Trophoblast cell (in vitro differentiated cells and primary cell): Measurements from ENCODE around the gene GALNT9.

Experiments used
- DNase-seq, 2 donors: peaks; one replicate each; pipeline ENCODE4 v3.0.0-alpha.2; 2016
- H2AFZ ChIP-seq: 2 replicates; pipeline ENCODE4 v1.6.1; 2013; ENCODE audit warnings: low read length, moderate library complexity, mild to moderate bottlenecking; ENCODE audit not compliant: insufficient read depth, poor library complexity
- H2AK5ac ChIP-seq: 2 replicates; pipeline ENCODE4 v1.6.1; 2013; ENCODE audit warnings: mild to moderate bottlenecking, low read length
- H2BK120ac ChIP-seq: 2 replicates; pipeline ENCODE4 v1.6.1; 2013; ENCODE audit warnings: low read length, mild to moderate bottlenecking, moderate library complexity; ENCODE audit not compliant: insufficient read depth, poor library complexity
- H2BK12ac ChIP-seq: 2 replicates; pipeline ENCODE4 v1.6.1; 2013; ENCODE audit warnings: mild to moderate bottlenecking, low read length, moderate library complexity
- H2BK5ac ChIP-seq: 2 replicates; pipeline ENCODE4 v1.6.1; 2013; ENCODE audit warnings: low read length, low read depth, moderate library complexity, mild to moderate bottlenecking; ENCODE audit not compliant: poor library complexity
- H3K14ac ChIP-seq: 2 replicates; pipeline ENCODE4 v1.6.1; 2013; ENCODE audit warnings: mild to moderate bottlenecking, low read length
- H3K18ac ChIP-seq: 2 replicates; pipeline ENCODE4 v1.6.1; 2013; ENCODE audit warnings: mild to moderate bottlenecking, low read length
- H3K23ac ChIP-seq: 2 replicates; pipeline ENCODE4 v1.6.1; 2013; ENCODE audit warnings: low read length
- H3K27ac ChIP-seq: 2 replicates; pipeline ENCODE4 v1.5.1; 2013; ENCODE audit warnings: low read depth, mild to moderate bottlenecking, inconsistent platforms, low read length, moderate library complexity
- H3K27me3 ChIP-seq: 2 replicates; pipeline ENCODE4 v1.6.1; 2013; ENCODE audit warnings: inconsistent platforms, mild to moderate bottlenecking, low read length, moderate library complexity; ENCODE audit not compliant: insufficient read depth
- H3K36me3 ChIP-seq, 2 experiments: 1 replicate in 1 of 2; 2 replicates in 1 of 2; pipeline ENCODE4 v1.6.1; 2013; ENCODE audit warnings: low read length in 2 of 2, mild to moderate bottlenecking in 2 of 2, moderate library complexity in 1 of 2; ENCODE audit not compliant: insufficient read depth in 2 of 2, control insufficient read depth in 1 of 2
- H3K4ac ChIP-seq: 2 replicates; pipeline ENCODE4 v1.6.1; 2013; ENCODE audit warnings: low read depth, mild to moderate bottlenecking, low read length, moderate library complexity
- H3K4me1 ChIP-seq, 2 experiments: 1 replicate in 1 of 2; 2 replicates in 1 of 2; pipeline ENCODE4 v1.6.1; 2013; ENCODE audit warnings: low read length in 2 of 2, mild to moderate bottlenecking in 2 of 2, moderate library complexity in 1 of 2; ENCODE audit not compliant: insufficient read depth in 2 of 2, control insufficient read depth in 1 of 2
- H3K4me2 ChIP-seq: 2 replicates; pipeline ENCODE4 v1.6.1; 2013; ENCODE audit warnings: inconsistent platforms, mild to moderate bottlenecking, low read length, moderate library complexity
- H3K4me3 ChIP-seq: 2 replicates; pipeline ENCODE4 v1.5.1; 2013; ENCODE audit warnings: mild to moderate bottlenecking, low read depth, low read length, inconsistent platforms
- H3K79me1 ChIP-seq: one replicate; pipeline ENCODE4 v1.6.1; 2013; ENCODE audit warnings: low read length
- H3K79me2 ChIP-seq: 2 replicates; pipeline ENCODE4 v1.6.1; 2013; ENCODE audit warnings: low read length, mild to moderate bottlenecking; ENCODE audit not compliant: control insufficient read depth, insufficient read depth, poor library complexity
- H3K9ac ChIP-seq: 2 replicates; pipeline ENCODE4 v1.6.1; 2013; ENCODE audit warnings: mild to moderate bottlenecking, low read length
- H3K9me3 ChIP-seq: 2 replicates; pipeline ENCODE4 v1.6.1; 2013; ENCODE audit warnings: low read depth, mild to moderate bottlenecking, control low read depth, inconsistent platforms, low read length; ENCODE audit not compliant: insufficient read depth
- H4K12ac ChIP-seq: 2 replicates; pipeline ENCODE4 v1.6.1; 2013; ENCODE audit warnings: low read depth, mild to moderate bottlenecking, low read length, moderate library complexity
- H4K8ac ChIP-seq: 2 replicates; pipeline ENCODE4 v1.6.1; 2013; ENCODE audit warnings: low read depth, mild to moderate bottlenecking, low read length, moderate library complexity
- H4K91ac ChIP-seq: one replicate; pipeline ENCODE4 v1.6.1; 2013; ENCODE audit warnings: low read depth, mild to moderate bottlenecking, low read length, moderate library complexity
- WGBS: extraction: QIAGEN DNeasy Blood & Tissue Kit; methylation state at CpG from one replicate; pipeline ENCODE4 v1.1.7; 2013; ENCODE audit warnings: missing lambda C conversion rate; ENCODE audit not compliant: insufficient read length, insufficient coverage; ENCODE audit errors: extremely low coverage; 5-methylcytosine and 5-hydroxymethylcytosine counted together

The GALNT9 gene

GRCh38 chr12:132155771-132156572 is 173.4 kb downstream of the GALNT9 start:
- H3K79me2 ChIP-seq = no peaks in the 10 kb centered on the region
- H2AK5ac ChIP-seq = no peak overlapping the region
- WGBS = 100% methylated on average over 7 of the region's 10 CpGs
- H2BK12ac ChIP-seq = no peak overlapping the region
- H3K36me3 ChIP-seq = peaks cover 17 to 43% of the 10 kb centered on the region in 2 experiments
- H3K4me3 ChIP-seq = peak overlapping the region; percentile 42
- no peak overlapping the region for H2BK120ac ChIP-seq
- no peak overlapping the region for H4K8ac ChIP-seq
- no peak overlapping the region for H3K18ac ChIP-seq
- no peak overlapping the region for H3K4me2 ChIP-seq
- no peak overlapping the region for H3K27ac ChIP-seq
- H3K27me3 ChIP-seq = no peaks in the 10 kb centered on the region
- H3K4ac ChIP-seq = no peak overlapping the region
- peak overlapping the region; percentile 29 for H3K23ac ChIP-seq
- H2BK5ac ChIP-seq = no peak overlapping the region
- no peak for DNase-seq
- H3K9ac ChIP-seq = no peak overlapping the region
- peaks cover 28% of the 10 kb centered on the region for H3K9me3 ChIP-seq
- no peak overlapping the region for H2AFZ ChIP-seq
- H3K79me1 ChIP-seq = no peaks in the 10 kb centered on the region
- no peaks in the 10 kb centered on the region for H3K4me1 ChIP-seq
- H4K91ac ChIP-seq = no peak overlapping the region
- no peak overlapping the region for H3K14ac ChIP-seq
- no peak overlapping the region for H4K12ac ChIP-seq

GRCh38 chr12:132154941-132155770 is 174.2 kb downstream of the GALNT9 start:
- no peak overlapping the region for H3K23ac ChIP-seq
- H3K27ac ChIP-seq = no peak overlapping the region
- no peaks in the 10 kb centered on the region for H3K79me1 ChIP-seq
- H3K18ac ChIP-seq = no peak overlapping the region
- no peak overlapping the region for H4K12ac ChIP-seq
- no peak overlapping the region for H2BK5ac ChIP-seq
- 100% methylated on average over 1 of the region's 51 CpGs for WGBS
- H2AK5ac ChIP-seq = no peak overlapping the region
- H2AFZ ChIP-seq = no peak overlapping the region
- no peak overlapping the region for H2BK12ac ChIP-seq
- DNase-seq = peak in 1 of 2 donors; percentile 16
- H3K79me2 ChIP-seq = no peaks in the 10 kb centered on the region
- no peak overlapping the region for H3K14ac ChIP-seq
- H3K36me3 ChIP-seq = peaks cover 20 to 43% of the 10 kb centered on the region in 2 experiments
- no peaks in the 10 kb centered on the region for H3K27me3 ChIP-seq
- H3K9ac ChIP-seq = peak overlapping the region; percentile 1
- H3K4me3 ChIP-seq = no peak overlapping the region
- H3K9me3 ChIP-seq = peaks cover 28% of the 10 kb centered on the region
- no peak overlapping the region for H3K4me2 ChIP-seq
- H2BK120ac ChIP-seq = no peak overlapping the region
- H4K91ac ChIP-seq = no peak overlapping the region
- no peak overlapping the region for H4K8ac ChIP-seq
- H3K4ac ChIP-seq = no peak overlapping the region
- H3K4me1 ChIP-seq = no peaks in the 10 kb centered on the region

GRCh38 chr12:132154341-132154761 is 175.0 kb downstream of the GALNT9 start:
- Histone ChIP-seq H4K12ac (no peak overlapping the region), H2BK120ac (no peak overlapping the region), H2AFZ (no peak overlapping the region), H3K4me2 (no peak overlapping the region), H3K14ac (no peak overlapping the region), H4K8ac (no peak overlapping the region), H3K18ac (no peak overlapping the region), H3K9me3 (peaks cover 30% of the 10 kb centered on the region), H2BK12ac (no peak overlapping the region), H3K4ac (no peak overlapping the region), H3K9ac (no peak overlapping the region), H3K4me1 (no peaks in the 10 kb centered on the region), H3K79me1 (no peaks in the 10 kb centered on the region), H3K27me3 (no peaks in the 10 kb centered on the region), H4K91ac (no peak overlapping the region), H3K4me3 (peak overlapping the region; percentile 29), H3K23ac (no peak overlapping the region), H3K79me2 (no peaks in the 10 kb centered on the region), H3K36me3 (peaks cover 22 to 45% of the 10 kb centered on the region in 2 experiments), H2BK5ac (no peak overlapping the region), H2AK5ac (no peak overlapping the region), H3K27ac (no peak overlapping the region)
- WGBS = no CpG with 5 or more reads among the region's 21 CpGs
- DNase-seq = peak; percentile 16 to 27

- Histone ChIP-seq H3K4me1 (no peaks in the 10 kb centered on the region), H4K8ac (no peak overlapping the region), H3K23ac (no peak overlapping the region), H2BK12ac (no peak overlapping the region), H2BK120ac (no peak overlapping the region), H3K4ac (no peak overlapping the region), H3K18ac (no peak overlapping the region), H3K9ac (no peak overlapping the region), H2AFZ (no peak overlapping the region), H4K12ac (no peak overlapping the region), H3K79me2 (no peaks in the 10 kb centered on the region), H4K91ac (no peak overlapping the region), H3K4me3 (peak overlapping the region; percentile 29), H2AK5ac (no peak overlapping the region), H3K79me1 (no peaks in the 10 kb centered on the region), H3K9me3 (peaks cover 30% of the 10 kb centered on the region), H3K27ac (no peak overlapping the region), H3K14ac (no peak overlapping the region), H3K27me3 (no peaks in the 10 kb centered on the region), H3K36me3 (peaks cover 22 to 45% of the 10 kb centered on the region in 2 experiments), H2BK5ac (no peak overlapping the region), H3K4me2 (no peak overlapping the region)
- DNase-seq = peak; percentile 66 to 78
- WGBS = no CpG with 5 or more reads among the region's 41 CpGs
These were observed 175.7 kb downstream of the GALNT9 start for GRCh38 chr12:132153501-132154340.
